Measurements from ENCODE around the gene SMAGP.

DNA sequence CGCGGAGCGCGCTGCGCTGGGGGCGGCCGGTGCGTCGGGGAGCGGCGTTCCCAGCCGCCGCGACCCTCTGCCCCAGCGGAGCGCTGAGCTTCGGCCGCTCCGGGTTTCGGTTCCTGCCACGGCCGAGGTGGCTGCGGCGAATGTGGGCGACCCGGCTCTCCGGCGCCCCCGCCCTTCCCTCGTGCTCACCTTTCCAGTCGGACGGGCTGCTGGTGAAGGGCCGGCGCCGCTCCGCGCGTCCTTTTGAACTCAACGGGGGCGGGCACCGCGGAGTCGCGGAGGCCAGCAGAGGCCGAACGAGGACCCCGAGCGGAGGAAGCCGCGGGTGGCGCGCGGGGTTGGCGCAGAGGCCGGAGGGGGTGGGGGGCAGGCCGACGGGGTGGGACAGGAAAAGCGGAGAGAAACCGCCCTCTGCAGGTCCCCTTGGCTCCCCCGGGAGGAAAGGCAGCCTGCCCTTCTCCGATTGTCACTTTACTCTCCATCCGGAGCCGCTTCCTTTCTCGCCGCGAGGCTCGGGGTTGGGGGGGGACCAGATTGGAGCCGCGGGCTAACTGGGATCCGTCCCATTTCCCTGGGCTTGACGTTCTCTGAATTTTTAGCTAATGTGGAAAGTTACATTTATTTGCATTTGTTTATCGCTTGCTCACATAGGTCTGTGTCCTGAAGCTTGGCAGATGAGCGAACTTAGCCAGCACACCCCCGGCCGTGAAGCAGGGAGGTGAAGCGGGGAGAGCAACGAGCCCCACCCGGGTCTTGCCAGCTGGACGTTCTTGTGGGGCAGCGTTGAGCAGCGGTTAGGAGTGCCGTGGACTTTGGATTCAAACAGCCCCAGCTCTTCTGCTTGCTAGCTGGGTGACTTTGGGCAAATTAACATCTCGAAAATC is at the start of gene SMAGP:
- TF ChIP-seq, protein P1, sequence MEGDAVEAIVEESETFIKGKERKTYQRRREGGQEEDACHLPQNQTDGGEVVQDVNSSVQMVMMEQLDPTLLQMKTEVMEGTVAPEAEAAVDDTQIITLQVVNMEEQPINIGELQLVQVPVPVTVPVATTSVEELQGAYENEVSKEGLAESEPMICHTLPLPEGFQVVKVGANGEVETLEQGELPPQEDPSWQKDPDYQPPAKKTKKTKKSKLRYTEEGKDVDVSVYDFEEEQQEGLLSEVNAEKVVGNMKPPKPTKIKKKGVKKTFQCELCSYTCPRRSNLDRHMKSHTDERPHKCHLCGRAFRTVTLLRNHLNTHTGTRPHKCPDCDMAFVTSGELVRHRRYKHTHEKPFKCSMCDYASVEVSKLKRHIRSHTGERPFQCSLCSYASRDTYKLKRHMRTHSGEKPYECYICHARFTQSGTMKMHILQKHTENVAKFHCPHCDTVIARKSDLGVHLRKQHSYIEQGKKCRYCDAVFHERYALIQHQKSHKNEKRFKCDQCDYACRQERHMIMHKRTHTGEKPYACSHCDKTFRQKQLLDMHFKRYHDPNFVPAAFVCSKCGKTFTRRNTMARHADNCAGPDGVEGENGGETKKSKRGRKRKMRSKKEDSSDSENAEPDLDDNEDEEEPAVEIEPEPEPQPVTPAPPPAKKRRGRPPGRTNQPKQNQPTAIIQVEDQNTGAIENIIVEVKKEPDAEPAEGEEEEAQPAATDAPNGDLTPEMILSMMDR (IDR thresholded peaks at IDR 0.05; ENCODE audit: insufficient read depth, low read length, poor library complexity, severe bottlenecking), result no peak
- no peak for TF ChIP-seq EZH2phosphoT487 (conservative IDR thresholded peaks at IDR 0.05; ENCODE audit: low read length)
